Rectal smooth muscle tissue (tissue), 1 donor: ENCODE results near the gene IGSF21.

Source experiments
- H3K27ac ChIP-seq: one replicate; pipeline ENCODE4 v1.7.0; 2013; ENCODE audit warnings: low read depth, low read length, inconsistent platforms
- H3K27me3 ChIP-seq: one replicate; pipeline ENCODE4 v1.7.0; 2013; ENCODE audit warnings: low read length; ENCODE audit not compliant: control insufficient read depth, insufficient read depth
- H3K36me3 ChIP-seq: one replicate; pipeline ENCODE4 v1.7.0; 2013; ENCODE audit warnings: low read length; ENCODE audit not compliant: control insufficient read depth, insufficient read depth
- H3K4me1 ChIP-seq: one replicate; pipeline ENCODE4 v1.7.0; 2013; ENCODE audit warnings: low read length; ENCODE audit not compliant: control insufficient read depth, insufficient read depth
- H3K4me3 ChIP-seq: one replicate; pipeline ENCODE4 v1.7.0; 2013; ENCODE audit warnings: low read length
- H3K9ac ChIP-seq: one replicate; pipeline ENCODE4 v1.7.0; 2013; ENCODE audit warnings: low read length

The IGSF21 gene

DNA sequence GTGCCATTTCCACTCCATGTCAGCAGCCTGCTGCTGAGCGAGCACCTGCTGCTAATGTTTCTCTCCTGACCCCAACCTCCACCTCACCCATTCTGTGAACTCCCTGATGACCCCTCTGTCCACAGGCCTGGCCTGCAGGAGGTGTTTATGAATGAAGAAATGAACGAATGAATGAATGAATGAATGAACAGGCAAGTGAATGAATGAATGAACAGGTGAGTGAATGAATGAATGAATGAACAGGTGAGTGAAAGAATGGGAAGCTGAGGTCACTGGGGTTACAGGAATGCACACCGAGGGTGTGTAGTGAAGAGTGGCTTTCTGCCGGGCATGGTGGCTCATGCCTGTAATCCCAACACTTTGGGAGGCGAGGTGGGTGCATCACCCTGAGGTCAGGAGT, 173.4 kb downstream of the IGSF21 start:
- H3K4me3 ChIP-seq: no peak overlapping the region
- H3K36me3 ChIP-seq: no peaks in the 10 kb centered on the region
- H3K4me1 ChIP-seq: no peaks in the 10 kb centered on the region
- H3K27ac ChIP-seq: no peak overlapping the region
- H3K9ac ChIP-seq: no peak overlapping the region
- H3K27me3 ChIP-seq: no peaks in the 10 kb centered on the region

DNA sequence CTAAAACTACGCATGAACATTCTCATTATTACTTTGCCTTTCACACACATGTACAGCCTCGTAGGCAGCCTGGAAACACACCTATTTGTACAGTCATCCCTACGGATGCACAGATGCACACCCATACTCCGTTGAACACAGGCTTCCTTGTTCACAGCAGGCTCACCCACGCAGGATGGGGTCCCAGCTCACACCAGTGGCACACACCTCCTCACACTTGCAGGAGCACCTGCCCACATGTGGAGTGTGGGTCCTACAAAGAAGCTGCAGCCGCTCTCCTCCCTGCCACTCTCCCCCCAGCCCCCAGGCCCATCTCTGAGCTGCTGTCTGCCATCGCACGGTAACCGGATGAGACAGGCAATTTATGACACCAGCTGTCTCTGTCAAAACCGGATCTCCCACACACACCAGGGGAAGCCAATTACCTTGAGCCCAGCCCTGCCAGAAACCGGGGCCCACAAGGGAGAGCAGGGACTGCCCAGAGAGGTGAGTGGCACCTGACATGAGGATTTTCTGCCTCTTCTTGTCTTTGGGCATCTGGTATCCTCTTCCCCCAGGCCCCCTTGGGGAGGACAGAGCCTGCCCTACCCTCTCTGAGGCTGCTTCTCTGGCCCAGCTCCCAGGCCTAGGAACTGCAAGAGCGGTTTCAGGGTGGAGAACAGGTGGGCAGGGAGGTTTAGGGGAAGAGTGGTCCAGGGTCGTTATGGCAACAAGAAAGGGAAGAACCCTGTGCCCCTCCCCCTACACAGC, 175.4 kb downstream of the IGSF21 start:
- H3K9ac ChIP-seq: no peak overlapping the region
- no peak overlapping the region for H3K4me3 ChIP-seq
- H3K36me3 ChIP-seq: no peaks in the 10 kb centered on the region
- H3K27me3 ChIP-seq: peaks cover 5% of the 10 kb centered on the region
- no peak overlapping the region for H3K27ac ChIP-seq
- no peaks in the 10 kb centered on the region for H3K4me1 ChIP-seq

DNA sequence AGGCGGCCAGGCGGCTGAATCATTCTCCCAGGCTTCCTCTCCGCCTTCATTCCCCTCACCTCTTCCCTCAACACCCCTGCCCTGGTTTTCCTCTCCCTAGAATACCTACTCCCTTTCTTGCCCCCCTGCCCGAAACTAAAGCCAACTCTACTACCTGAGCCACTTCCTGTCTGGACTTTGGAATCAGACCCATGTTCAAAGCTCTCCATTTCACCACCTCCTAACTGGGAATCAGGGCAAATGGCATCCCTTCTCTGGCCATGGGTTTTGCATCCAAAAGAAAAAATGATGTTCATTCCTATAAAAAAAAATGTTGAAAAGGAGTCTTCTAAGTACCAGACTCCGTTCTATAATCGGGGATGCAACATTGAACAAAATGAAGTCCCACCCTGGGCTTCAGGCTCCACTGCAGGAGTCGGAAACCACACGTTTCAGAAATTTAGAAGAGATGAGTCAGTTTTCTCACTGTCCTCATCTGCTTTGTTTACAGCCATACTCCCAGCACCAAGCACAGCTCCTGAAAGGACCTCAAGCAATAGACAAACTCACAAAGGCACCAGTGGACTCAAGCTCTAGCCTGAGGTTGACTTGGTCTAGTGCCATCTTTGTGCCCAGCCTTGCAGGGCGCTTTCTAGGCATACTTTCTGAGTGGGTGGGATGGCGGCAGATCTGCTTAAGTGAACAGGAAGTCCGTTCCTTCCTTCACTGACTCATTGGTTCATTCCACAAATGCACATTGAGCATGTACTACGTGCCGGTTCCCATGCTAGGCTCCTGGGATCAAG, 176.2 kb downstream of the IGSF21 start:
- H3K4me3 ChIP-seq: no peak overlapping the region
- no peak overlapping the region for H3K27ac ChIP-seq
- H3K27me3 ChIP-seq: peaks cover 5% of the 10 kb centered on the region
- H3K4me1 ChIP-seq: no peaks in the 10 kb centered on the region
- no peak overlapping the region for H3K9ac ChIP-seq
- no peaks in the 10 kb centered on the region for H3K36me3 ChIP-seq

DNA sequence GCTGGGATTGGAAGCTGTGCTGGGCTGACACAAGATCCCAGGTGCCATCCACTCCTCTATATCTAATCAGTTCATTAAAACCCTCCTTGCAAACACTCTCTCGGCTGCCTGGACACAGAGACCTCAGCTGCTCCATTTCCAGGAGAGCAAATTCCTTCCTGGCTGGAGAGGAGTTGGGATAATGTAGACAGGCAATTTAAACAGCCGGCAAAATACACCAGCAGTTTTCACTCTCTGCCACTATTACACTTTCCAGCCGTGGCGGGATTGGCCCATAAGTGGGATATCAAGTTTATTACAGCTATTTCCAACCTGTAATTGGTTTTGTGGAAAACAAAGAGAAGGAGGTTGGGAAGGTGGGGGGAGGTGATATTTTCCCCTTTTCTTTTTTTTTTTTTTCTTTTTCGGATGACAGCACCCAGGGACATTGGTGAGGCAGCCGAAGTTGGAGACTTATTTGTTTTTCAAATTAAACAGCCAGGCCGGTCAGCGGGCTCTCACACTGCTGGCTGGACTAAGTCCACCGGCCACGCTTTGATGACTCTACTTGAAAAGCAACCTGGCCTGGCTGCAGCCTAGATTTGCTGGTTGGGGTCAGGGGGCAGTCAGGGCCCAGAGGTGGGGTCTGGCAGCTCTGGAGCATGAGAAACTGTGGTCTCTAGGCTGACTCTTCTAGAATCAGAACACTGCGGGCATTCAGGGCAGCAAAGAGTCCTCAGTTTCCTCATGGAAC, 177.4 kb downstream of the IGSF21 start:
- no peak overlapping the region for H3K4me3 ChIP-seq
- no peaks in the 10 kb centered on the region for H3K36me3 ChIP-seq
- no peak overlapping the region for H3K27ac ChIP-seq
- H3K27me3 ChIP-seq: peaks cover 8% of the 10 kb centered on the region
- no peaks in the 10 kb centered on the region for H3K4me1 ChIP-seq
- H3K9ac ChIP-seq: no peak overlapping the region

DNA sequence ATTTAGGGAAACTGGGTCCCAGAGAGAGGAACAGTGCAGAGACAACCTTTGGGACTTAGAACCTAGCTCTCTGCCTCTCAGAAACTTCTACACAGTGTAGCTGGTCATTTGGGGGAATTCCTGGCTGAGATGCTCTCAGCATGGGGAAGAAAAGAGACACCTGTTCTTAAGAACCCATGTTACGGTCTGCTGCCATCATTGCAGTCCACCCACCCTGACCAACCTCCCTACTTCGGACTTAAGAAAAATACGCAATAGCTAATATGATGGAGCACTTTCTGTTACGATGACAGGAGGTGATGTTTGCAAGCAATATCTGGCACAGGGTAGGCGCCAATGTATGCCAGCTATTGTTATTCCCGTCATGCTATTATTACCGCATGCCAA, 177.9 kb downstream of the IGSF21 start:
- Histone ChIP-seq H3K36me3 (no peaks in the 10 kb centered on the region), H3K27ac (no peak overlapping the region), H3K4me1 (no peaks in the 10 kb centered on the region), H3K9ac (no peak overlapping the region), H3K27me3 (peaks cover 11% of the 10 kb centered on the region), H3K4me3 (no peak overlapping the region)

DNA sequence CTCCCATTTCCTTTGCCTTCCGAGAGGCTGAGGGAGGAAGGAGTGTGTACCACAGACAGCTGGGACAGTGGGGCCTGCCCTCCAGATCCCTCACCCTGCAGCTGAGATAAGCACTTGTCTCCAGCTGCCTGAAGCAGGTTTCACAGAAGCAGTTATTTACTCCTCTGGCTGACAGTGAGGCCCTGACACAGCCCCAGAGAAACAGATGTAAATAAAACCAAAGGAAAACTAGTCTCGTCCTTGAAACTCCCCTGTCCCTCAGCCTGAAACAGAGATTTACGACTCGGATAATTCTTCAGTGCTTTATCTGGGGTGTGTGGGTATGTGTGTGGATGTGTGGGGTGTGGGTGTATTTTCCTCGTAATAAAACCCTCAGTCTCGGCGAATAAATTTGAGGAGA, 181.1 kb downstream of the IGSF21 start:
- Histone ChIP-seq H3K4me1 (no peaks in the 10 kb centered on the region), H3K27ac (no peak overlapping the region), H3K36me3 (no peaks in the 10 kb centered on the region)

DNA sequence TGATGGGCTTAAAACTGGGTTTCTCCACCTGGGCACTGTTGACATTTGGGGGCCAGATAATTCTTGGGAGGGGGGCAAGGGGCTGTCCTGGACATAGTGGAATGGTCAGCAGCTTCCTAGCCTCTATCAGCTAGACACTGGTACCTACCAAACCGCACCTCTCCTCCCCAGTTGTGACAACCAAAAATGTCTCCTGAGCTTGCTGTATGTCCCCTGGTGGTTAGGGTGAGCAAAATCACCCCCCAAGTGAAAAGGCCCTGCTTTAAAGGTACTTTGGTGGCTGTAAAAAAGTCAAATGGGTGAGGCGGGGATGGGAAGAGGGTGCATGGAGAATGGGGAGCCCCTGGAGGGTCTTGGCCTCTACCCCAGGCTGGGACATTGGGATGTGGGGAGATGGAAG, 182.0 kb downstream of the IGSF21 start:
- H3K36me3 ChIP-seq: no peaks in the 10 kb centered on the region
- H3K27me3 ChIP-seq: peaks cover 13% of the 10 kb centered on the region
- no peak overlapping the region for H3K4me3 ChIP-seq
- no peak overlapping the region for H3K27ac ChIP-seq
- H3K9ac ChIP-seq: no peak overlapping the region
- no peaks in the 10 kb centered on the region for H3K4me1 ChIP-seq

More for the DNA sequence above, 181.1 kb downstream of the IGSF21 start:
- Histone ChIP-seq H3K4me3 (no peak overlapping the region), H3K27me3 (peaks cover 13% of the 10 kb centered on the region), H3K9ac (no peak overlapping the region)

DNA sequence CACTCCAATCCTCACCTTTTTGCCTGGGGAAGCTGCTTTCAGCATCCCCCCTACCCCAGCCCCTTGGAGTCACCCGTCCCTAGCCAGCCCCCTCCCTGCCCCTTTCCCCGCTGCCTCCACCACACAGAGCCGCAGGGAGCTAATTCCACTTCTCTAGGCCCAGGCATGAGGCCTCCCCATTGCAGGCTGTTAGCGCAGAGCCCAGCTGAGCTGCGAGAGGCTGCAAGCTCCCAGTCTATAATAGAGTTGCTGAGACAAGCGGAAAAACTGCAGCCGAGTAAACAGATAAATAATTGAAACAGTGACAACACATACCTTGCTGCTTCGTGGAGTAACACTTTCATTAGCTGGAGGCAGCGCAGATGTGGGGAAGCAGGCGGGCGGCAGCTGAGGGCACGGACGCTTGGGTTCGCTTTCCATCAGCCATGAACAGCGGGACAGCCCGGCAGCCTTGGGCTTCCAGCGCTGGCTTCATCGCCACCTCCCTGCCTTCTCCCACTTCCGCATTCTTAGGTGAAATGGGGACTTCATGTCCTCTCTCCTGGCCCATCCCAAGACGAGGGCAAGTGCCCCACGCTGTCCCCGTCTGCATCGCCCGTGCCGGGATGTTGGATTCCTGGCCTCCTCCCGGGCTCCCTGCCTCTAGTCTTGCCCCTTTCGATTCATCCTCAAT, 183.3 kb downstream of the IGSF21 start:
- H3K27ac ChIP-seq: no peak overlapping the region
- H3K36me3 ChIP-seq: no peaks in the 10 kb centered on the region
- no peaks in the 10 kb centered on the region for H3K4me1 ChIP-seq
- no peak overlapping the region for H3K9ac ChIP-seq
- no peak overlapping the region for H3K4me3 ChIP-seq
- H3K27me3 ChIP-seq: peaks cover 13% of the 10 kb centered on the region

DNA sequence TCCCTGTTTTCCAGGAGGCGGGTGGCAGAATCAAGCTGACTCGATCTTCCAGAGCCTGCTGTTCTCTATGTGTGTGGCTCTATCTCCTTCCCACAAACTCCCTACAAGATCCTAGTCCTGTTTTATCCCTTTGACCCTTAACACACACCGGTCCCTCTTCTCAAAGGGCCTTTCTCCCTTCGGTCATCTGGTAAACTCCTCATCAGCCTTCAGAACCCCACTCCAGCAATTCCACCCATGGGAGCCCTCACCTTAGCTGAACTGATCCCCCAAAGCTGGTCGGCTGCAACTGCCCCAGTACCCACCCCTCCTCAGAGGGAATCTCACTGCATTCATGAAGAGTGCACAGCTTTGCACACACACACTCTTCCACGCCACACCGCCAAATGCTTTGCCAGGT, 184.9 kb downstream of the IGSF21 start:
- peaks cover 11% of the 10 kb centered on the region for H3K27me3 ChIP-seq
- no peaks in the 10 kb centered on the region for H3K36me3 ChIP-seq

DNA sequence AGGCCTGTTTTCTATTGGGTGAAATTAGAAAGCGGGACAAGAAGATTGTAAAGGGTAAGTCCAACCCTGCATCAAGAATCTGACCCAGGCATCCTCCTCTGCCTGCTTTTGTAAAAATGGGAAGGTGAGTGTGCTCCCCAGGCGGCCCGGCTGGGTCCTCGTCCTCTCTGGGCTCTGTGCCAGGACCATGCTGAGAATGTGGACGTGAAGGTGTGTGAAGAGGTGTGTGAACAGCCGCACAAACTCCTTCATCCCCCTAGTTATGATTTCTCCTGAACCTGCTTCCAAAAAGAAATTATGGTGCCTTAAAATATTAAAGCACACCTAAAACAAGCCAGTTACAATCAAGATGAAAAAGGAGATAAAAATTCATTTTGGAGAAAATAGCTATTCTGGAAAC, 185.7 kb downstream of the IGSF21 start:
- Histone ChIP-seq H3K4me1 (no peaks in the 10 kb centered on the region), H3K36me3 (no peaks in the 10 kb centered on the region), H3K27ac (no peak overlapping the region), H3K27me3 (peaks cover 13% of the 10 kb centered on the region), H3K9ac (no peak overlapping the region), H3K4me3 (no peak overlapping the region)

More for the DNA sequence above, 184.9 kb downstream of the IGSF21 start:
- H3K27ac ChIP-seq: no peak overlapping the region
- no peaks in the 10 kb centered on the region for H3K4me1 ChIP-seq
- no peak overlapping the region for H3K4me3 ChIP-seq
- H3K9ac ChIP-seq: no peak overlapping the region

DNA sequence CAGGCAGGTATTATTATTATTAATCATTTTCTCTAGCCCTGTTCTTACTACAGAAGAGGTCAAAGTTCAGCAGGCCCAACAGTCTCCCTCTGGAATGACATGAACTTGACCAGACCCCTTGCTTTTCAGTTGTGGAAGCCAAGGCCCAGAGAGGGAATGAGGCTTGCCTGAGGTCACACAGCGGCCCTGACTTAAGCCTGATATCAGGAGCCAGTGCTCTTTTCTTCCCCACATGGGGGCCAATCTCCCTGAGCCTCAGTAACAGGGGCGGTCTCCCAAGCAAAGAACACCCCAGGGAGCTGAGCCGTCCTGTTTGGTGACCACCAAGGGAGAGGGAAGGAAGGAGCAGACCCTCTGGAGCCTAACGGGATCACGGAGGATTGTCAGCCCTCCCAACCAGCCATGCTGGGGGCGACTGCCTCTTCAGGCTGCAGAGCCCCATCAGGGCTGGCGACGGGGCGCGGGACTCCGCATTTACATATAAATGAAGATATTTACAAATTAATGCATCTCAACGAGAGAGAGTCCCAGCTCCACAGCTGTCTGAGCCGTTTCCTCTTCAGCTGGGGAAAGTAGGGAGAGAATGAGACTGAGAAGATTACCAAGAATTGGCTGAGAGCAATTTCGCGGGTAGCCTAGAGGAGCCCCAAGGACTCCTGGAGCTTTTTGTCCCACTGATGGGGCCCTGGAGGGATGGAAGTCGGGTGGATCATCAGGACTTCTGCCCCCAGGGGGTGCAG, 187.0 kb downstream of the IGSF21 start:
- Histone ChIP-seq H3K27me3 (peaks cover 11% of the 10 kb centered on the region), H3K4me3 (no peak overlapping the region), H3K9ac (no peak overlapping the region), H3K27ac (no peak overlapping the region), H3K4me1 (no peaks in the 10 kb centered on the region), H3K36me3 (no peaks in the 10 kb centered on the region)
